GM12873 (cell line): ENCODE measurements around the gene ITIH2.

Source experiments
- TF ChIP-seq, protein P1 (sequence below): IDR thresholded peaks from 2 replicates; pipeline ENCODE4 v1.5.1; 2012; ENCODE audit warnings: low read depth, mild to moderate bottlenecking, moderate library complexity, low read length, control low read depth; ENCODE audit not compliant: insufficient read depth; ENCODE audit errors: missing control alignments

The ITIH2 gene

DNA sequence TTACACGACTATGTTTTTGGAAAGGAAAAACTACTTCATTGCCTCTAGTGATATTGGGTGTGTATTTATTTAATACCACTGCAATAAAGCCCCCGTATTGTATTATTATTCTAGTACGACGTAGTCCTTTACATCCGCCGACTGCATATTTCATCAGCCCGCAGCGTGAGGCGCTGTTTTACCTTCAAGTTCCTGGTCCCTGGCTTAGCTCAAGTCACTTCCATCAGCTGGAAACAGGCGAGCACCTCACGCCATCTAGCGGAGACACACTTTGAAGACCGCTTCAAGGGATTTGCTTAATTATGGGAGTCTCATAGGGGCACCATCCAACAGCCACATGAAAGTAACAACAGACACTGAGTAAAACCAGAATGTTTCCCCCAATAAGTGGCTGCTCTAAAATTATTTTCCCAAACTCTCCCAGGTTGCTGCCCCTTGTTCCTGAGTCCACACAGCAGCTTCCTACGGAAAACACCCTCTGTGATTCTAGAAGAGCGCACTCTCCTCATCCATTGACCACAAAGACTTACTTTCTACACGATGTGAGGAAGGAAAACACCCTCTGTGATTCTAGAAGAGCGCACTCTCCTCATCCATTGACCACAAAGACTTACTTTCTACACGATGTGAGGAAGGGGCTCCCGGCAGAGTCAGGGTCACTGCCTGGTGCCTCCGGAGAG, 15.7 kb upstream of the ITIH2 start:
- TF ChIP-seq, protein P1, sequence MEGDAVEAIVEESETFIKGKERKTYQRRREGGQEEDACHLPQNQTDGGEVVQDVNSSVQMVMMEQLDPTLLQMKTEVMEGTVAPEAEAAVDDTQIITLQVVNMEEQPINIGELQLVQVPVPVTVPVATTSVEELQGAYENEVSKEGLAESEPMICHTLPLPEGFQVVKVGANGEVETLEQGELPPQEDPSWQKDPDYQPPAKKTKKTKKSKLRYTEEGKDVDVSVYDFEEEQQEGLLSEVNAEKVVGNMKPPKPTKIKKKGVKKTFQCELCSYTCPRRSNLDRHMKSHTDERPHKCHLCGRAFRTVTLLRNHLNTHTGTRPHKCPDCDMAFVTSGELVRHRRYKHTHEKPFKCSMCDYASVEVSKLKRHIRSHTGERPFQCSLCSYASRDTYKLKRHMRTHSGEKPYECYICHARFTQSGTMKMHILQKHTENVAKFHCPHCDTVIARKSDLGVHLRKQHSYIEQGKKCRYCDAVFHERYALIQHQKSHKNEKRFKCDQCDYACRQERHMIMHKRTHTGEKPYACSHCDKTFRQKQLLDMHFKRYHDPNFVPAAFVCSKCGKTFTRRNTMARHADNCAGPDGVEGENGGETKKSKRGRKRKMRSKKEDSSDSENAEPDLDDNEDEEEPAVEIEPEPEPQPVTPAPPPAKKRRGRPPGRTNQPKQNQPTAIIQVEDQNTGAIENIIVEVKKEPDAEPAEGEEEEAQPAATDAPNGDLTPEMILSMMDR, result peak; percentile 91

DNA sequence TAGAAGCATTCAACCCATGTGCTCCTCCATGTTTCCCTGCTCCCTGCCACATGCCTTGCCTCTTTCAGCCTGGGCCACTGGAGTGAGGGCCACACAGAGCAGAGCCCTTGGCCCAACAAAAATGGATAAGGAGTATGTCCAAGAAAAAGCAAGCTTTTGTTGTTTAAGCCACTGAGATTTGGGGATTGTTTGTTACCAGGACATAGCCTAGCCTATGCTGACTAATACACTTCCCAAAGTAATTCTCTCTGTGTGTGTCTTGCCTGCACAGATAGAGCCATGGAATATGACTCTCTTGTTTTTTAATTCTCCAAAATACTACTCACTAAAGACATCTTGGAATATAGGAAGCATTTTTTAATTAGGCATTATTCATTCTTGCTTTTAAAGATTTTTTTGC, 13.5 kb upstream of the ITIH2 start:
- TF ChIP-seq, protein P1, result no peak

DNA sequence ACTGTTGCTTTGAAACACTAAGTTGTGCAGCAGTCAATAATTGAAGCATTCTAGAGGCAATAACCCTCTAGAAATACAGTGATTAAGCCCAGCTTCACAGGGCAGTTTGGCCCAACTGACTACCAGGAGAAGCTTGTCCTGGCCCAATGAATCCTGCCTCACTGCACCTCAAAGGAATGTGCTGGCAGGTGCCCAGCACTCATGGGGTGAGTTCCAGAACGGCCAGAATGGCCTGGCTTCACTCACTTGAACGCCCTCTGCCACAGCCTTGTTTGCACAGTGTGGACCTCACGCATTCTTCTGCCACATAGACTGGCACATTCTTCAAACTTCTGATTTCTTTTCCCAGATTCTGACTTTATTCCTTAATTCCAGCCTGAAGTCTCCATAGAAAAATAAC, 6.6 kb upstream of the ITIH2 start:
- TF ChIP-seq, protein P1, result no peak

DNA sequence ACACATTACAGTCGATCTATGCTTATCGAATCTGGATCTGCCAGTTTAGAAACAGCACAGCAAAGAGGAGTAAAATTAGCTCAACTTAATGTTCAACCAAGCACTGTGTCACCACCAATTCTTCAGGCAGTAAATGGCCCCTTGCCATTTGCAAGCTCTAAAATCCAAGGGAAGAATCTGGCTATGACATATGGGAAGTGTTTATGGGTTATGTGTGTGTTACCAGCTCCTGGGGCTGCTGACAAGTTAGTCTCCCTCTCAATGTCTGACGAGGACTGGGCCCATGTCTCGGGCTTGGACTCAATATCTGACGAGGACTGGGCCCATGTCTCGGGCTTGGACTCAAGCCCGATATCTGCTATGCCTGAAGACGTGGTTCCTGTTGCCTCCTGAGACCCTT, 5.7 kb upstream of the ITIH2 start:
- TF ChIP-seq, protein P1, result no peak

DNA sequence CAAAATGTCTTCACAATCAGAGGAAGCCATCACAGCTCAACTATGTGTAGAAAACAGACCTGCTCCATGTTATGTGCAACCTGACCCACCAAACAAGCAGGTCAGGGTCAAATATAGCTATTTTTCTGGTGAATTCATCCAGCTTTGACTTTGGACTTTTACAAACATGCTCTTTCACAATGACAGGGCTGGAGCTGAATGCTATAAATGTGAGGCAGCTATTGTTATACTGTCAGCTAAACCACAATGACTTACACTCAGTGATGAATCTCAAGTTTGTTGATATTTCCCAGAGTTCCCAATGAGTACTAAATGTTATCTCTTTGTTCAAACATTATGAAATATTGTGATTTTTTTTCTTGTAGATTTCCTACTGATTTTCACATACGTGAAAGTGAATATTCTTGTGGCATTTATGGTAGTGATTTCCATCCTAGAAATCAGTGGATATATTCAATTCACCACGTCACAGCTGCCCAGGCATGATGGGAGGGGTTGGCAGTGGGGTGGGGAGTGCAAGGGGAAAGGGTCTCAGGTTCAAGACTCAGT, 2.5 kb upstream of the ITIH2 start:
- TF ChIP-seq, protein P1, result no peak

DNA sequence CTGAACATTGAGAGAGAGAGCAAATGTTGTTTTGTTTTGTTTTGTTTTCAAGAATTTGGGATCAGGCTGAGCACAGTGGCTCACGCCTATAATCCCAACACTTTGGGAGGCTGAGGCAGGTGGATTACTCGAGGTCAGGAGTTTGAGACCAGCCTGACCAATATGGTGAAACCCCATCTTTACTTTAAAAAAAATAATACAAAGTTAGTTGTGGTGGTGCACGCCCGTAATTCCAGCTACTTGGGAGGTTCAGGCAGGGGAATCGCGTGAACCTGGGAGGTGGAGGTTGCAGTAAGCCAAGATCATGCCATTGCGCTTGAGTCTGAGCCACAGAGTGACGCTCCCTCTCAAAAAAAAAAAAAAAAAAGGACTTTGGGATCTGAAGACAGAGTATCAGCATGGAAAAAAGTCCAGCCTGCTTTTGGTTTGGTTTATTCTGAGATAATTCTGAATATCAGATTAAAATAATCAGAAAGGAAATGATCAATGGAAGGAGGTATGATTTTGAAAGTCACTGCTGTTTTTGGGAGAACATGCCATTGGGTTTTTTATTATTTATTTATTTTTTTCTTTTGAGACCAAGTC, 1.9 kb upstream of the ITIH2 start:
- TF ChIP-seq, protein P1, result no peak

DNA sequence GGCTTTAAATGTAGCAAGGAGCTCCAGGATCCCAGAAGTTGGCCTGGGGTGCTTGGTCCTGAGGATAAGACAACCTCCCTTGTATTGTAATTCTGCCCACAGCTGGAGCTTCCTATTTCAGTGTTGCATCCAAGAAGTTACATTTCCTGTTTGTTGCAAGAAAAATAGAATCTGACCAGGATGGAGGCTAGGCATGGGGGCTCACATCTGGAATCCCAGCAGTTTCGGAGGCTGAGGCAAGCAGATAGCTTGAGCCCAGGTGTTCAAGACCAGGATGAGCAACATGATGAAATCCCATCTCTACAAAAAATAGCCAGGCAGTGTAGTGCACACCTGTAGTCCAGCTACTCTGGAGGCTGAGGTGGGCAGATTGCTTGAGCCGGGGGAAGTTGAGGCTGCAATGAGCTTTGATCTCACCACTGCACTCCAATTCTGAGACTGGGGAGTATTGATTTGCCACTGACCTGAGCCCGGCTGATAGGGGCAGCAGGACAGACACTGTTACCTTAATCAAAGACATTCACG, 766 bp upstream of the ITIH2 start:
- TF ChIP-seq, protein P1, result no peak
